HUES48 (cell line): ENCODE results near the gene SUSD4.

Experiments
- H3K27ac ChIP-seq: one replicate; pipeline ENCODE4 v1.7.0; 2013; ENCODE audit warnings: low read depth, low read length, inconsistent platforms
- H3K27me3 ChIP-seq: 2 replicates; pipeline ENCODE4 v1.6.1; 2013; ENCODE audit warnings: mild to moderate bottlenecking, low read length; ENCODE audit not compliant: control insufficient read depth, insufficient read depth
- H3K36me3 ChIP-seq: 2 replicates; pipeline ENCODE4 v1.6.1; 2013; ENCODE audit warnings: low read length; ENCODE audit not compliant: control insufficient read depth, insufficient read depth
- H3K4me1 ChIP-seq: 2 replicates; pipeline ENCODE4 v1.6.1; 2013; ENCODE audit warnings: mild to moderate bottlenecking, low read length; ENCODE audit not compliant: control insufficient read depth, insufficient read depth
- H3K4me3 ChIP-seq: 2 replicates; pipeline ENCODE4 v1.5.1; 2013; ENCODE audit warnings: mild to moderate bottlenecking, low read depth, low read length
- H3K9ac ChIP-seq: 2 replicates; pipeline ENCODE4 v1.6.1; 2013; ENCODE audit warnings: mild to moderate bottlenecking, low read depth, low read length, moderate library complexity
- H3K9me3 ChIP-seq: 2 replicates; pipeline ENCODE4 v1.6.1; 2013; ENCODE audit warnings: low read length; ENCODE audit not compliant: control insufficient read depth, insufficient read depth

SUSD4 gene

GRCh38 chr1:223211323-223211985, 152.5 kb downstream of the SUSD4 start:
- H3K36me3 ChIP-seq, result no peaks in the 10 kb centered on the region
- no peak overlapping the region for H3K4me3 ChIP-seq
- H3K9me3 ChIP-seq, result no peaks in the 10 kb centered on the region
- no peak overlapping the region for H3K9ac ChIP-seq
- H3K4me1 ChIP-seq, result peaks cover 10% of the 10 kb centered on the region
- no peak overlapping the region for H3K27ac ChIP-seq
- H3K27me3 ChIP-seq, result no peaks in the 10 kb centered on the region

GRCh38 chr1:223210788-223211120, 153.2 kb downstream of the SUSD4 start:
- H3K27me3 ChIP-seq, result no peaks in the 10 kb centered on the region
- no peak overlapping the region for H3K27ac ChIP-seq

GRCh38 chr1:223209992-223210787, 153.8 kb downstream of the SUSD4 start:
- Histone ChIP-seq H3K36me3 (no peaks in the 10 kb centered on the region), H3K9me3 (no peaks in the 10 kb centered on the region), H3K4me1 (peaks cover 10% of the 10 kb centered on the region), H3K4me3 (no peak overlapping the region), H3K27ac (no peak overlapping the region), H3K9ac (no peak overlapping the region), H3K27me3 (no peaks in the 10 kb centered on the region)

More at GRCh38 chr1:223210788-223211120, 153.2 kb downstream of the SUSD4 start:
- no peak overlapping the region for H3K9ac ChIP-seq
- no peak overlapping the region for H3K4me3 ChIP-seq
- no peaks in the 10 kb centered on the region for H3K36me3 ChIP-seq
- no peaks in the 10 kb centered on the region for H3K9me3 ChIP-seq
- H3K4me1 ChIP-seq, result peaks cover 10% of the 10 kb centered on the region

- H3K27ac ChIP-seq, result no peak overlapping the region
- H3K9ac ChIP-seq, result no peak overlapping the region
Observed at GRCh38 chr1:223209293-223209898, 154.6 kb downstream of the SUSD4 start.

GRCh38 chr1:223208164-223209076, 155.6 kb downstream of the SUSD4 start:
- Histone ChIP-seq H3K4me1 (peaks cover 10% of the 10 kb centered on the region), H3K27me3 (no peaks in the 10 kb centered on the region), H3K9ac (no peak overlapping the region), H3K36me3 (no peaks in the 10 kb centered on the region), H3K27ac (no peak overlapping the region), H3K9me3 (no peaks in the 10 kb centered on the region), H3K4me3 (no peak overlapping the region)

More at GRCh38 chr1:223209293-223209898, 154.6 kb downstream of the SUSD4 start:
- Histone ChIP-seq H3K36me3 (no peaks in the 10 kb centered on the region), H3K4me1 (peaks cover 10% of the 10 kb centered on the region), H3K4me3 (no peak overlapping the region), H3K9me3 (no peaks in the 10 kb centered on the region), H3K27me3 (no peaks in the 10 kb centered on the region)

GRCh38 chr1:223207293-223208066, 156.5 kb downstream of the SUSD4 start:
- H3K9me3 ChIP-seq, result no peaks in the 10 kb centered on the region
- no peak overlapping the region for H3K4me3 ChIP-seq

GRCh38 chr1:223204424-223204823, 159.6 kb downstream of the SUSD4 start:
- Histone ChIP-seq H3K4me1 (peaks cover 10% of the 10 kb centered on the region), H3K27ac (no peak overlapping the region), H3K4me3 (no peak overlapping the region), H3K9me3 (no peaks in the 10 kb centered on the region), H3K27me3 (no peaks in the 10 kb centered on the region), H3K36me3 (no peaks in the 10 kb centered on the region), H3K9ac (no peak overlapping the region)

More at GRCh38 chr1:223207293-223208066, 156.5 kb downstream of the SUSD4 start:
- Histone ChIP-seq H3K27ac (no peak overlapping the region), H3K36me3 (no peaks in the 10 kb centered on the region), H3K27me3 (no peaks in the 10 kb centered on the region), H3K9ac (no peak overlapping the region), H3K4me1 (peaks cover 10% of the 10 kb centered on the region)

GRCh38 chr1:223203694-223204093, 160.3 kb downstream of the SUSD4 start:
- Histone ChIP-seq H3K4me1 (peaks cover 3% of the 10 kb centered on the region; the same call in 1 of the 2 replicates), H3K36me3 (no peaks in the 10 kb centered on the region), H3K4me3 (no peak overlapping the region), H3K9me3 (no peaks in the 10 kb centered on the region), H3K9ac (no peak overlapping the region), H3K27me3 (no peaks in the 10 kb centered on the region), H3K27ac (no peak overlapping the region)

GRCh38 chr1:223203034-223203408, 161.0 kb downstream of the SUSD4 start:
- Histone ChIP-seq H3K27me3 (no peaks in the 10 kb centered on the region), H3K9me3 (no peaks in the 10 kb centered on the region), H3K27ac (no peak overlapping the region), H3K4me3 (no peak overlapping the region), H3K36me3 (no peaks in the 10 kb centered on the region), H3K4me1 (no peaks in the 10 kb centered on the region), H3K9ac (no peak overlapping the region)
